ENCODE data around the gene FLVCR1.

- TF ChIP-seq EZH2 (IDR thresholded peaks at IDR 0.05; ENCODE audit: borderline replicate concordance, low read depth, low read length) = no peak
- TF ChIP-seq CTCF (IDR thresholded peaks at IDR 0.05 in 2 of 3, conservative IDR thresholded peaks at IDR 0.05 in 1 of 3; ENCODE audit: insufficient read depth in 2 of 3, low read depth in 1 of 3, low read length in 3 of 3) = no peak
- TF ChIP-seq FOXP1 (CRISPR knock-in tag; IDR thresholded peaks at IDR 0.05) = no peak
- TF ChIP-seq GTF2F1 (IDR thresholded peaks at IDR 0.05; ENCODE audit: low read depth, low read length) = no peak
- no peak for TF ChIP-seq SP2 (IDR thresholded peaks at IDR 0.05; ENCODE audit: extremely low read depth, low read depth, low read length, poor library complexity, severe bottlenecking)
- no peak for TF ChIP-seq RUNX1 (IDR thresholded peaks at IDR 0.05; ENCODE audit: low read depth)
- no peak for TF ChIP-seq MAFF (IDR thresholded peaks at IDR 0.05; ENCODE audit: low read length)
- TF ChIP-seq KDM1A (IDR thresholded peaks at IDR 0.05) = no peak
- no peak for TF ChIP-seq EHMT2 (IDR thresholded peaks at IDR 0.05)
- TF ChIP-seq POLR2A (conservative IDR thresholded peaks at IDR 0.05) = no peak
- TF ChIP-seq ZBTB49 (CRISPR knock-in tag; IDR thresholded peaks at IDR 0.05; ENCODE audit: borderline replicate concordance) = no peak
- no peak for TF ChIP-seq MXI1 (IDR thresholded peaks at IDR 0.05; ENCODE audit: low read depth, low read length)
Measured at GRCh38 chr1:212864201-212864600, 6.1 kb downstream of the FLVCR1 start.
